ENCODE data around the gene ENTPD8.

- TF ChIP-seq POLR2AphosphoS5 (IDR thresholded peaks at IDR 0.05): no peak
- no peak for TF ChIP-seq CTCF (IDR thresholded peaks at IDR 0.05)
Measured at GRCh38 chr9:137455359-137455991, 14.3 kb upstream of the ENTPD8 start.
